ENCODE measurements around the gene STAMBPL1.

STAMBPL1 gene

DNA sequence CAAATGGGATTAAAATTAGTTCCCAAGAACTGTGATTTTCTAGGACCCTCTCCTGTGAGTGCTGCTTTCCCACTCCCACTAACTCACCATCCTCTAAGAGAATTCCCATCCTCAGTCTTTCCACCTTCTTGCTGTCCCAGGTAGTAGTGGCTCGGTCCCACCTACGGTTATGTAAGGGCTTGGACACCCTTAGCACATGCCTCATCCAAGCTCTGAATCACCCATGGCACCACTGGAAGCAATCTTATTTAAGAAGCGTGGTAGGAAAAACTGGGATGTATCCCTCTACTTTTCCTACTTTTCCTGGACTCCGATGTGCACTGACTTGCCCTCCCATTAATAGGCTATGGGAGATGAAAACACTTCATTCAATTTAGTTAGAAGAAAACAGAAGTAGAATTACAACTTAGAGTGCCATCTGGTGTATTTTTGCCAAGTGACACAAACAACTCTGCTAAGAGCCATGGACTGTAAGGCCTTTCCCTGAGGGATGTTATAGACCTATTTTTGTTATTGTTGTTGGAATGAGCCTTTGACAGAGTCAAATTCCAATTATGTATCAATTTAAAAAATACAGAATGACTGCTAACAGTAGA, 14.7 kb upstream of the STAMBPL1 start:
- H3K36me3 Mint-ChIP-seq (ENCODE audit: low read depth): no peaks in the 10 kb centered on the region
- H3K4me1 Mint-ChIP-seq: no peaks in the 10 kb centered on the region
- no peak for DNase-seq

DNA sequence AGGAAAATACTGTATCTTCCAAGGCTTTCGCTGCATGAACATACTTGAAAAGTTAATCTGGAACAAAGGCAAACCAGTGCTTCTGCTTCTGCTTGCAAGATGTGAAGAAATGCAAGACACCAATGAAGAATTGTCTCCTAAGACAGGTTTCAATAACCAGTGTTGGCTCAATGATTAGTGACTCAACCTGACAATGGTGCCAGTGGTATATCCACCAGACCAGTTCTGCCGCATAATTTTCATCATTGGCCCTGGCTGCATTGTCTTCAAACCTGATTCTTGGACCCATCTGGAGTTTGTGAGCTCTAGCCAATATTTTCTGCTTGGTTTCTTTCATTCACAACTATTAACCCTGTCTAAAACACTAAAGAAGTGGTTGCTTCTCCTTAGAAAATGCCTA, 13.6 kb upstream of the STAMBPL1 start:
- no peak overlapping the region for H3K4me3 Mint-ChIP-seq
- H3K9me3 Mint-ChIP-seq: no peaks in the 10 kb centered on the region
- no peaks in the 10 kb centered on the region for H3K36me3 Mint-ChIP-seq (ENCODE audit: low read depth)
- DNase-seq: no peak
- no peaks in the 10 kb centered on the region for H3K4me1 Mint-ChIP-seq
- TF ChIP-seq, protein P1, sequence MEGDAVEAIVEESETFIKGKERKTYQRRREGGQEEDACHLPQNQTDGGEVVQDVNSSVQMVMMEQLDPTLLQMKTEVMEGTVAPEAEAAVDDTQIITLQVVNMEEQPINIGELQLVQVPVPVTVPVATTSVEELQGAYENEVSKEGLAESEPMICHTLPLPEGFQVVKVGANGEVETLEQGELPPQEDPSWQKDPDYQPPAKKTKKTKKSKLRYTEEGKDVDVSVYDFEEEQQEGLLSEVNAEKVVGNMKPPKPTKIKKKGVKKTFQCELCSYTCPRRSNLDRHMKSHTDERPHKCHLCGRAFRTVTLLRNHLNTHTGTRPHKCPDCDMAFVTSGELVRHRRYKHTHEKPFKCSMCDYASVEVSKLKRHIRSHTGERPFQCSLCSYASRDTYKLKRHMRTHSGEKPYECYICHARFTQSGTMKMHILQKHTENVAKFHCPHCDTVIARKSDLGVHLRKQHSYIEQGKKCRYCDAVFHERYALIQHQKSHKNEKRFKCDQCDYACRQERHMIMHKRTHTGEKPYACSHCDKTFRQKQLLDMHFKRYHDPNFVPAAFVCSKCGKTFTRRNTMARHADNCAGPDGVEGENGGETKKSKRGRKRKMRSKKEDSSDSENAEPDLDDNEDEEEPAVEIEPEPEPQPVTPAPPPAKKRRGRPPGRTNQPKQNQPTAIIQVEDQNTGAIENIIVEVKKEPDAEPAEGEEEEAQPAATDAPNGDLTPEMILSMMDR (IDR thresholded peaks at IDR 0.05): no peak
- H3K27me3 Mint-ChIP-seq (ENCODE audit: low read depth, poor library complexity): peaks cover 36% of the 10 kb centered on the region
- H3K27ac Mint-ChIP-seq: no peak overlapping the region

More for the DNA sequence above, 14.7 kb upstream of the STAMBPL1 start:
- H3K27me3 Mint-ChIP-seq (ENCODE audit: low read depth, poor library complexity): peaks cover 37% of the 10 kb centered on the region
- no peaks in the 10 kb centered on the region for H3K9me3 Mint-ChIP-seq
- TF ChIP-seq, protein P1 (IDR thresholded peaks at IDR 0.05): no peak
- H3K27ac Mint-ChIP-seq: no peak overlapping the region
- H3K4me3 Mint-ChIP-seq: no peak overlapping the region

DNA sequence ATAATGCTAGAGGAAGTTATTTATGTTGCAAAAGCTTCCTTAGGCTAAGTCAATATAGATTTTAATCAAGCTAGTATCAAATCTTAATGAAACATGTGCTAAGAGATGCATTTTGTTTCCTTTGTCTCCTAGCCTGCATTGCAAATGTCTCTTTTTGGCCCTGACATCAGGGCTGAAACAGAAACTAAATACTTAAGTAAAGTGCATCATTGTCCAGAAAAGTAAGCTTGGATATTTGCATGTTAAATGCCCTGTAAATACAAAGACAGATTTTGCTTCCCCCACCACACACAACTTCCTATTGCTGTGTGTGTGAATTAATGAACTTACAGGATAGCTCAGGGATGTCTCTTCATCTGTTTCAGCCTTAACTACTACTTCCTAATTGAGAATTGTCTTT, 10.0 kb upstream of the STAMBPL1 start:
- Mint-ChIP-seq H3K4me3 (no peak overlapping the region), H3K27me3 (ENCODE audit: low read depth, poor library complexity) (peaks cover 24% of the 10 kb centered on the region), H3K4me1 (no peaks in the 10 kb centered on the region), H3K36me3 (ENCODE audit: low read depth) (no peaks in the 10 kb centered on the region), H3K9me3 (no peaks in the 10 kb centered on the region), H3K27ac (no peak overlapping the region)
- no peak for DNase-seq
- TF ChIP-seq, protein P1 (IDR thresholded peaks at IDR 0.05): no peak

DNA sequence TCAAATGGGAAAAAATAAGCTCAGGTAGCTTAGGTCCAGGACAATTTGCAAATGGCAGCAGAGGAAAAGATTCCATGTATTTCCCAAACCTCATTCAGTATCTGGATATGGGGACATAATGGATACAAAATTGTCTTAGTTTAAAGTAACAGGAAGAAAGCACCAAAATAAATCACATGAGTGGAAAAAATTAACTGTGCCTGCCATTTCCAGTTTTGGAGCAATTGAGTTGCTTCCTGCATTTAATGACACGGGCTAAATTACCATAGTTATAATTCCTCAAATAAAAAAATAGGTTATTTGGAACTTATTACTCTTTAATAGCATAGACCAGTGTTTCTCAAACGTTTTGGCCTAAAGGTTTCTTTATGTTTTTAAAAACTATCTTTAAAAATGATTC, 6.3 kb upstream of the STAMBPL1 start:
- Mint-ChIP-seq H3K36me3 (ENCODE audit: low read depth) (no peaks in the 10 kb centered on the region), H3K4me3 (no peak overlapping the region), H3K27me3 (ENCODE audit: low read depth, poor library complexity) (peaks cover 49% of the 10 kb centered on the region), H3K9me3 (no peaks in the 10 kb centered on the region), H3K27ac (no peak overlapping the region), H3K4me1 (no peaks in the 10 kb centered on the region)
- DNase-seq: no peak
- TF ChIP-seq, protein P1 (IDR thresholded peaks at IDR 0.05): no peak

DNA sequence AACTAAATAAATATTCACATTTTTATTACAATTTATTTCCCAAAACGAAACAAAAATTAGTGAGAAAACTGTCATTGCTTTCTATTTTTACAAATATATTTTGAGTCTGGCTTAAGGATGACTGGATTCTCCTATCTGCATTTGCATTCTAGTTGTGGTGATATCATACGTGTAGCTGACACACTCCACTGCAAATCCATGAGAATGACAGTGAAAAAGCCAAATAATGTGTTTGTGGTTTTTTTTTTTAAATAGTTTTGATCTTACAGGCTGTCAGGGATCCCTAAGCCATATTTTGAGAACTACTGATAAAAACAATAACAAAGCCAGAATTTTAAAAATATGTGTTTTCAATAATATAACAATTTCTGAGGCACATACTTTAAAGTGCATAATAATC, 5.8 kb upstream of the STAMBPL1 start:
- Mint-ChIP-seq H3K27ac (no peak overlapping the region), H3K9me3 (no peaks in the 10 kb centered on the region), H3K36me3 (ENCODE audit: low read depth) (no peaks in the 10 kb centered on the region), H3K4me1 (peaks cover under 1% of the 10 kb centered on the region), H3K27me3 (ENCODE audit: low read depth, poor library complexity) (peaks cover 53% of the 10 kb centered on the region), H3K4me3 (no peak overlapping the region)
- TF ChIP-seq, protein P1 (IDR thresholded peaks at IDR 0.05): no peak
- DNase-seq: no peak

DNA sequence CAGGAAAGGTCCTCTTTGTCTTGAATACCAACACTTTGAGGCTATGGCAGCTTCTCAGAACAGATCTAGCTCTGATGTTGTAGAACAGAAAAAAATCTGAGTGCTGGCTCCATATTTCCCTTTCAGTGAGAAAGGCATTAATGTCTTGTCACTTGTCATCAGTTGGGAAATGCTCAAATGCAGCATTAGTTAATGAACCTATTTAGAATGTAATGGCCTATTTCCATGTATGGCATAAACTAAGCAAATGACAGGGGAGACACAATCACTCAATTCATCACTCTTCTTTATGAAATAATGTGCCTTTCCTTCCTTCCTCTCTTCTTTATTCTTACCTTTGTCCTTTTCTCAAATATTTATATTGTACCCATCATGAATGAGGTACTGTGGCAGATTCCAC, 5.0 kb upstream of the STAMBPL1 start:
- TF ChIP-seq, protein P1 (IDR thresholded peaks at IDR 0.05): no peak
- H3K36me3 Mint-ChIP-seq (ENCODE audit: low read depth): no peaks in the 10 kb centered on the region
- H3K4me3 Mint-ChIP-seq: no peak overlapping the region
- no peak for DNase-seq
- H3K27me3 Mint-ChIP-seq (ENCODE audit: low read depth, poor library complexity): peaks cover 56% of the 10 kb centered on the region
- no peaks in the 10 kb centered on the region for H3K9me3 Mint-ChIP-seq
- H3K27ac Mint-ChIP-seq: no peak overlapping the region
- peaks cover 6% of the 10 kb centered on the region for H3K4me1 Mint-ChIP-seq
